Large intestine (tissue), 3 donors: ENCODE results near the gene ACER3. TPM values are rescaled to one million over a fixed set of nuclear protein-coding genes. Genes with fewer than 3 reads are reported as not detected.
"Not testable (repeated sequence)": the region's sequence is repeated elsewhere in the genome, so short reads cannot be mapped to it uniquely, and the experiment has no call there.

Source experiments
- DNase-seq, 2 donors: peaks; one replicate each; pipeline versions ENCODE4 v3.0.0 to v3.0.0-alpha.2; 2013
- H3K27ac ChIP-seq: one replicate; pipeline ENCODE4 v1.5.1; 2013; ENCODE audit warnings: low read length
- H3K27me3 ChIP-seq: 2 replicates; pipeline ENCODE4 v1.6.1; 2013; ENCODE audit warnings: low read length; ENCODE audit not compliant: control insufficient read depth, insufficient read depth
- H3K36me3 ChIP-seq: 2 replicates; pipeline ENCODE4 v1.6.1; 2013; ENCODE audit warnings: low read length; ENCODE audit not compliant: control insufficient read depth, insufficient read depth
- H3K4me1 ChIP-seq: one replicate; pipeline ENCODE4 v1.6.1; 2013; ENCODE audit warnings: low read length; ENCODE audit not compliant: control insufficient read depth, insufficient read depth
- H3K4me3 ChIP-seq: one replicate; pipeline ENCODE4 v1.5.1; 2013; ENCODE audit warnings: low read length
- H3K9me3 ChIP-seq: one replicate; pipeline ENCODE4 v1.6.1; 2013; ENCODE audit warnings: mild to moderate bottlenecking, low read depth, low read length, moderate library complexity; ENCODE audit not compliant: control insufficient read depth
- WGBS: methylation state at CpG from one replicate; pipeline ENCODE4 v1.1.5; 2013; ENCODE audit warnings: low lambda C conversion rate; ENCODE audit not compliant: insufficient coverage; 5-methylcytosine and 5-hydroxymethylcytosine counted together
- polyA plus RNA-seq: library from polyadenylated mRNA; unstranded; fragments of 120-200 nt; gene quantifications from one replicate; pipeline ENCODE4 v1.2.1, GENCODE V29; 2013

Gene ACER3
- polyA plus RNA-seq, 1 donor, result 9.4 TPM

GRCh38 chr11:76824980-76825725 is 35.6 kb upstream of the ACER3 start:
- peaks cover 3% of the 10 kb centered on the region for H3K27me3 ChIP-seq
- no CpG with 5 or more reads among the region's 5 CpGs for WGBS
- H3K36me3 ChIP-seq, result no peaks in the 10 kb centered on the region
- no peaks in the 10 kb centered on the region for H3K4me1 ChIP-seq
- H3K27ac ChIP-seq, result no peak overlapping the region
- DNase-seq, result no peak
- H3K4me3 ChIP-seq, result no peak overlapping the region
- peaks cover 4% of the 10 kb centered on the region for H3K9me3 ChIP-seq

- H3K4me1 ChIP-seq, result no peaks in the 10 kb centered on the region
- WGBS, result 86% methylated on average over 1 of the region's 1 CpG
- no peak overlapping the region for H3K4me3 ChIP-seq
- no peaks in the 10 kb centered on the region for H3K36me3 ChIP-seq
- H3K9me3 ChIP-seq, result no peaks in the 10 kb centered on the region
- H3K27ac ChIP-seq, result no peak overlapping the region
- no peak for DNase-seq
- peaks cover 3% of the 10 kb centered on the region for H3K27me3 ChIP-seq
These were observed 34.9 kb upstream of the ACER3 start for GRCh38 chr11:76825726-76826396.

- no CpG with 5 or more reads among the region's 3 CpGs for WGBS
- not testable (repeated sequence) for H3K4me1 ChIP-seq, H3K27ac ChIP-seq, H3K27me3 ChIP-seq, H3K9me3 ChIP-seq, H3K4me3 ChIP-seq, DNase-seq, H3K36me3 ChIP-seq
These were observed 34.2 kb upstream of the ACER3 start for GRCh38 chr11:76826508-76826907.

GRCh38 chr11:76827005-76827404 is 33.7 kb upstream of the ACER3 start:
- not testable (repeated sequence) for H3K27ac ChIP-seq

GRCh38 chr11:76830639-76831327 is 29.9 kb upstream of the ACER3 start:
- WGBS, result no CpG with 5 or more reads among the region's 9 CpGs
- Histone ChIP-seq H3K9me3 (no peaks in the 10 kb centered on the region), H3K27ac (no peak overlapping the region), H3K36me3 (no peaks in the 10 kb centered on the region), H3K27me3 (peaks cover 3% of the 10 kb centered on the region), H3K4me1 (no peaks in the 10 kb centered on the region), H3K4me3 (no peak overlapping the region)
- DNase-seq, result no peak

More at GRCh38 chr11:76827005-76827404, 33.7 kb upstream of the ACER3 start:
- H3K27me3 ChIP-seq, H3K9me3 ChIP-seq, H3K4me1 ChIP-seq, H3K36me3 ChIP-seq, H3K4me3 ChIP-seq, DNase-seq: not testable (repeated sequence)

- no peak for DNase-seq
- Histone ChIP-seq H3K9me3 (no peaks in the 10 kb centered on the region), H3K36me3 (no peaks in the 10 kb centered on the region), H3K4me3 (no peak overlapping the region), H3K27ac (no peak overlapping the region), H3K4me1 (no peaks in the 10 kb centered on the region), H3K27me3 (peaks cover 3% of the 10 kb centered on the region)
- no CpG with 5 or more reads among the region's 4 CpGs for WGBS
These were observed 28.9 kb upstream of the ACER3 start for GRCh38 chr11:76831686-76832310.

GRCh38 chr11:76832361-76832760 is 28.4 kb upstream of the ACER3 start:
- Histone ChIP-seq H3K9me3 (no peaks in the 10 kb centered on the region), H3K36me3 (no peaks in the 10 kb centered on the region), H3K27me3 (peaks cover 3% of the 10 kb centered on the region), H3K4me1 (no peaks in the 10 kb centered on the region), H3K4me3 (no peak overlapping the region), H3K27ac (no peak overlapping the region)
- no peak for DNase-seq

- no peak overlapping the region for H3K27ac ChIP-seq
- no peaks in the 10 kb centered on the region for H3K36me3 ChIP-seq
- WGBS, result no CpG with 5 or more reads among the region's 3 CpGs
- H3K4me1 ChIP-seq, result peaks cover 2% of the 10 kb centered on the region
- no peaks in the 10 kb centered on the region for H3K9me3 ChIP-seq
- H3K4me3 ChIP-seq, result no peak overlapping the region
- no peak for DNase-seq
- H3K27me3 ChIP-seq, result peaks cover 3% of the 10 kb centered on the region
These were observed 26.6 kb upstream of the ACER3 start for GRCh38 chr11:76834151-76834550.

GRCh38 chr11:76835036-76835435 is 25.7 kb upstream of the ACER3 start:
- Histone ChIP-seq H3K4me1 (peaks cover 6% of the 10 kb centered on the region), H3K27ac (no peak overlapping the region), H3K36me3 (no peaks in the 10 kb centered on the region), H3K4me3 (no peak overlapping the region), H3K27me3 (no peaks in the 10 kb centered on the region), H3K9me3 (no peaks in the 10 kb centered on the region)
- DNase-seq, result no peak
- WGBS, result no CpG with 5 or more reads among the region's 2 CpGs

GRCh38 chr11:76835928-76836612 is 24.6 kb upstream of the ACER3 start:
- 96% methylated on average over 3 of the region's 5 CpGs for WGBS

More at GRCh38 chr11:76835928-76836612, 24.6 kb upstream of the ACER3 start:
- Histone ChIP-seq H3K9me3 (no peaks in the 10 kb centered on the region), H3K4me3 (no peak overlapping the region), H3K4me1 (peaks cover 6% of the 10 kb centered on the region), H3K27me3 (no peaks in the 10 kb centered on the region), H3K36me3 (no peaks in the 10 kb centered on the region), H3K27ac (no peak overlapping the region)
- no peak for DNase-seq
